Smooth muscle cell (in vitro differentiated cells): ENCODE results near the gene PLS3. TPM values are rescaled to one million over a fixed set of nuclear protein-coding genes. Genes with fewer than 3 reads are reported as not detected.
"Not testable (repeated sequence)": the region's sequence is repeated elsewhere in the genome, so short reads cannot be mapped to it uniquely, and the experiment has no call there.

Experiments
- DNase-seq: peaks from one replicate; lab custom pipeline; 2025; ENCODE audit not compliant: unreplicated experiment; lab: John Stamatoyannopoulos, UW
- H2AFZ ChIP-seq: fragments of 200-600 bp; sonication (generic); 2 replicates; pipeline ENCODE4 v1.6.0; 2016; ENCODE audit warnings: antibody characterized with exemption, low read depth, mild to moderate bottlenecking
- H3F3A ChIP-seq: fragments of 200-600 bp; sonication (generic); 2 replicates; pipeline ENCODE4 v1.6.0; 2017; ENCODE audit warnings: antibody characterized with exemption, low read depth
- H3K27ac ChIP-seq: fragments of 200-600 bp; sonication (generic); 2 replicates; pipeline ENCODE4 v1.5.1; 2016; ENCODE audit warnings: low read depth, mild to moderate bottlenecking
- H3K27me3 ChIP-seq: fragments of 200-600 bp; sonication (generic); 2 replicates; pipeline ENCODE4 v1.6.1; 2016; ENCODE audit warnings: low read depth, mild to moderate bottlenecking
- H3K36me3 ChIP-seq: fragments of 200-600 bp; sonication (generic); 2 replicates; pipeline ENCODE4 v1.5.1; 2016; ENCODE audit warnings: low read depth
- H3K4me1 ChIP-seq: fragments of 200-600 bp; sonication (generic); 2 replicates; pipeline ENCODE4 v1.5.1; 2016; ENCODE audit warnings: low read depth
- H3K4me2 ChIP-seq: fragments of 200-600 bp; sonication (generic); 2 replicates; pipeline ENCODE4 v1.6.0; 2016; ENCODE audit warnings: mild to moderate bottlenecking
- H3K4me3 ChIP-seq: fragments of 200-600 bp; sonication (generic); 2 replicates; pipeline ENCODE4 v1.5.1; 2016; ENCODE audit warnings: mild to moderate bottlenecking
- H3K79me2 ChIP-seq: fragments of 200-600 bp; sonication (generic); 2 replicates; pipeline ENCODE4 v1.6.0; 2016; ENCODE audit warnings: low read depth, mild to moderate bottlenecking
- H3K9ac ChIP-seq: fragments of 200-600 bp; sonication (generic); 2 replicates; pipeline ENCODE4 v1.6.0; 2016; ENCODE audit warnings: low read depth
- H3K9me3 ChIP-seq: fragments of 200-600 bp; sonication (generic); replicated peaks from 2 replicates; pipeline ENCODE4 v1.5.1; 2016; ENCODE audit warnings: low read depth
- H4K20me1 ChIP-seq: fragments of 200-600 bp; sonication (generic); 2 replicates; pipeline ENCODE4 v1.6.0; 2016; ENCODE audit warnings: low read depth
- CTCF ChIP-seq: fragments of 200-600 bp; sonication (generic); IDR thresholded peaks from 2 replicates; pipeline ENCODE4 v1.5.1; 2017; ENCODE audit warnings: borderline replicate concordance, mild to moderate bottlenecking, antibody characterized with exemption; ENCODE audit not compliant: insufficient read depth, poor library complexity, severe bottlenecking
- WGBS: methylation state at CpG from one replicate; pipeline ENCODE4 v1.1.7; 2016; ENCODE audit warnings: low lambda C conversion rate; 5-methylcytosine and 5-hydroxymethylcytosine counted together
- polyA plus RNA-seq: library from polyadenylated mRNA; unstranded; fragments of >200 nt; fragmentation: Nextera tagmentation; extraction: Ambion mirVana; gene quantifications from 2 replicates; pipeline ENCODE4 v1.2.1, GENCODE V29; 2016
- total RNA-seq: library from RNA; depleted of rRNA; stranded (reverse); fragments of >200 nt; gene quantifications from 2 replicates; pipeline ENCODE4 v1.2.3, GENCODE V29; 2014

Gene PLS3
- total and polyA plus RNA-seq, 2 experiments from 2014 or later = 305 to 609 TPM

DNA sequence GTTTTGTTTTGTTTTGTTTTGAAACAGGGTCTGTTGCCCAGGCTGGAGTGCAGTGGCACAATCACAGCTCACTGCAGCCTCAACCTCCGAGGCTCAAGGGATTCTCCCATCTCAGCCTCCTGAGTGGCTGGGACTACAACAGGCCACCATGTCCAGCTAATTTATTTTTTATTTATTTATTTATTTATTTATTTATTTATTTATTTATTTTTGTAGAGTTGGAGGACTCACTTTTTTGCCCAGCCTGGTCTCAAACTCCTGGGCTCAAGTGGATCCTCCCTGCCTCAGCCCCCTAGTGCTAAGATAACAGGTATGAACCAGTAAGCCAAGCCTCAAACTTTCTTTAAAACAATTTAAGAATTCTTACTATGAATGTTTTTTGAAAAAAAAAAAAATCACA lies 26.6 kb upstream of the PLS3 start:
- Histone ChIP-seq H3K36me3 (no peaks in the 10 kb centered on the region), H3K4me1 (no peaks in the 10 kb centered on the region), H3K9me3 (no peaks in the 10 kb centered on the region), H3K4me2 (no peak overlapping the region), H3K79me2 (no peaks in the 10 kb centered on the region), H3K4me3 (no peak overlapping the region), H4K20me1 (no peaks in the 10 kb centered on the region), H3F3A (no peaks in the 10 kb centered on the region), H2AFZ (no peak overlapping the region), H3K27me3 (no peaks in the 10 kb centered on the region), H3K27ac (no peak overlapping the region), H3K9ac (no peak overlapping the region)
- no peak for DNase-seq
- WGBS = 95% methylated on average over 1 of the region's 1 CpG
- no peak for TF ChIP-seq CTCF

- Histone ChIP-seq H3K36me3 (no peaks in the 10 kb centered on the region), H3F3A (no peaks in the 10 kb centered on the region), H3K9ac (no peak overlapping the region), H3K4me1 (no peaks in the 10 kb centered on the region), H4K20me1 (no peaks in the 10 kb centered on the region), H3K27me3 (no peaks in the 10 kb centered on the region), H3K4me3 (no peak overlapping the region), H2AFZ (no peak overlapping the region), H3K4me2 (no peak overlapping the region), H3K9me3 (no peaks in the 10 kb centered on the region), H3K27ac (peak overlapping the region; percentile 13), H3K79me2 (no peaks in the 10 kb centered on the region)
- no peak for TF ChIP-seq CTCF
- no peak for DNase-seq
Measured at GRCh38 chrX:115535421-115535820, 25.6 kb upstream of the PLS3 start.

DNA sequence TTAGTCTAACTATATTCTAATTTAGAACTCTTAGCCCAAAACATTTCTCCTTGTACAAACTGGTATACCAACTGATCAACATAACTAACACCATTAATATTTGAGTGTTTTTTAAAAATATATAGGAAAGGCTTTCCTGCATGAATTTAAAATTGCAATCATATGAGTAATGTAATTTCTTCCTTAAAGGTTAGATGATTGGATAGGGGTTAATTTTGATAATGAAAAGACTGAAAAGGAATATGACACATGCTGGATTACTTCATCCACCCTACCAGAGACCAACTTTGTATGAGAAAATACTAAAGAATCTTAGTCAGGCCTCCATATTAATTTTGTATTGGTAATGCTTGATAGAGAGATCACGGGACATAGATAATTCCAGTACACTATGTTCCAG lies 25.1 kb upstream of the PLS3 start:
- TF ChIP-seq CTCF = no peak
- Histone ChIP-seq H3K4me1 (no peaks in the 10 kb centered on the region), H3K27ac (peak overlapping the region; percentile 13), H4K20me1 (no peaks in the 10 kb centered on the region), H3K9me3 (no peaks in the 10 kb centered on the region), H3F3A (no peaks in the 10 kb centered on the region), H3K79me2 (no peaks in the 10 kb centered on the region), H3K27me3 (no peaks in the 10 kb centered on the region), H3K9ac (no peak overlapping the region), H3K4me3 (no peak overlapping the region), H2AFZ (no peak overlapping the region), H3K4me2 (no peak overlapping the region), H3K36me3 (no peaks in the 10 kb centered on the region)
- WGBS = 97% methylated on average over 1 of the region's 1 CpG
- no peak for DNase-seq

GRCh38 chrX:115539841-115540240 lies 21.1 kb upstream of the PLS3 start:
- no peak overlapping the region for H2AFZ ChIP-seq
- H3K27ac ChIP-seq = no peak overlapping the region
- H3K27me3 ChIP-seq = no peaks in the 10 kb centered on the region
- no peaks in the 10 kb centered on the region for H3F3A ChIP-seq
- no peaks in the 10 kb centered on the region for H3K79me2 ChIP-seq
- 84% methylated on average over 2 of the region's 2 CpGs for WGBS
- H3K4me1 ChIP-seq = no peaks in the 10 kb centered on the region
- no peak for TF ChIP-seq CTCF
- no peaks in the 10 kb centered on the region for H4K20me1 ChIP-seq
- no peak overlapping the region for H3K4me3 ChIP-seq
- no peak overlapping the region for H3K9ac ChIP-seq
- no peak for DNase-seq
- no peaks in the 10 kb centered on the region for H3K9me3 ChIP-seq
- no peaks in the 10 kb centered on the region for H3K36me3 ChIP-seq
- no peak overlapping the region for H3K4me2 ChIP-seq

GRCh38 chrX:115541045-115541444 lies 19.9 kb upstream of the PLS3 start:
- 80% methylated on average over 10 of the region's 10 CpGs for WGBS
- not testable (repeated sequence) for H3K79me2 ChIP-seq, H3K27me3 ChIP-seq

More at GRCh38 chrX:115541045-115541444, 19.9 kb upstream of the PLS3 start:
- H3K27ac ChIP-seq, H3K9ac ChIP-seq, H3F3A ChIP-seq, H3K4me1 ChIP-seq, H3K4me2 ChIP-seq, H3K9me3 ChIP-seq, H3K4me3 ChIP-seq, H4K20me1 ChIP-seq, H3K36me3 ChIP-seq, H2AFZ ChIP-seq, DNase-seq: not testable (repeated sequence)
